ENCODE data around the gene ATE1. TPM values are rescaled to one million over a fixed set of nuclear protein-coding genes. Genes with fewer than 3 reads are reported as not detected.

Gene ATE1
- total and polyA plus RNA-seq, 10 of the 15 experiments (the other 5 are each of a cell fraction or from before 2014, with no cell fraction given) = 4.3 to 22.7 (median 15.9) TPM

GRCh38 chr10:121797490-121797889, 130.3 kb downstream of the ATE1 start (continued):
- TF ChIP-seq RFX5 (IDR thresholded peaks at IDR 0.05; ENCODE audit: low read depth, low read length) = no peak
- TF ChIP-seq BACH1 (IDR thresholded peaks at IDR 0.05; ENCODE audit: borderline replicate concordance) = no peak
- no peak for TF ChIP-seq POLR2AphosphoS5 (IDR thresholded peaks at IDR 0.05; ENCODE audit: low read length)

- H2AFZ ChIP-seq (ENCODE audit: control insufficient read depth, low read depth, low read length) = no peak overlapping the region
- ChIA-PET RAD21 (ENCODE audit: unreplicated experiment) (no interaction called here), POLR2A (no interaction called here), SMC1A (ENCODE audit: uncharacterized antibody, unreplicated experiment) (no interaction called here), CTCF (no interaction called here)
- DNase-seq (ENCODE audit: low read depth, low spot score) = no peak
- WGBS (ENCODE audit: insufficient coverage, insufficient replicate concordance, low lambda C conversion rate, missing lambda C conversion rate) = 95% methylated on average over 3 of the region's 3 CpGs
- in situ Hi-C loops (cut with MboI) (no loop called here), intact Hi-C loops (cut with micrococcal nuclease; ENCODE audit: unreplicated experiment) (no loop called here)
- H4K20me1 ChIP-seq (ENCODE audit: control insufficient read depth, insufficient read depth) = no peaks in the 10 kb centered on the region
- ATAC-seq = peak; percentile 55
- H3K27ac ChIP-seq (ENCODE audit: control insufficient read depth, insufficient read depth) = no peak overlapping the region
- H3K79me2 ChIP-seq (ENCODE audit: control insufficient read depth, insufficient read depth, low read length) = no peaks in the 10 kb centered on the region
- no TSS peak for BruUV-seq (replicated peaks)
- no peak overlapping the region for H3K9ac ChIP-seq (ENCODE audit: control insufficient read depth, insufficient read depth, low read length)
- FAIRE-seq = no peak
- H3K9me3 ChIP-seq (replicated peaks; ENCODE audit: control insufficient read depth, insufficient read depth, low read length) = no peaks in the 10 kb centered on the region
- H3K4me2 ChIP-seq (ENCODE audit: control insufficient read depth, insufficient read depth) = no peak overlapping the region
- no peaks in the 10 kb centered on the region for H3K27me3 ChIP-seq (replicated peaks in 1 of 2; ENCODE audit: control insufficient read depth in 2 of 2, insufficient read depth in 2 of 2, low read length in 1 of 2)
- H3K36me3 ChIP-seq (ENCODE audit: control insufficient read depth in 2 of 2, insufficient read depth in 2 of 2, low read length in 1 of 2) = no peaks in the 10 kb centered on the region
- H3K4me3 ChIP-seq = no peak overlapping the region
- H3K4me1 ChIP-seq (ENCODE audit: control insufficient read depth, insufficient read depth, low read length) = no peaks in the 10 kb centered on the region
- TF ChIP-seq CTCF (IDR thresholded peaks at IDR 0.05 in 2 of 3, conservative IDR thresholded peaks at IDR 0.05 in 1 of 3; ENCODE audit: control insufficient read depth in 2 of 3, extremely low read depth in 1 of 3, insufficient read depth in 1 of 3, low read depth in 3 of 3, low read length in 3 of 3) = no peak
- TF ChIP-seq ZBTB4 (CRISPR knock-in tag; IDR thresholded peaks at IDR 0.05) = no peak
- TF ChIP-seq, protein P1, sequence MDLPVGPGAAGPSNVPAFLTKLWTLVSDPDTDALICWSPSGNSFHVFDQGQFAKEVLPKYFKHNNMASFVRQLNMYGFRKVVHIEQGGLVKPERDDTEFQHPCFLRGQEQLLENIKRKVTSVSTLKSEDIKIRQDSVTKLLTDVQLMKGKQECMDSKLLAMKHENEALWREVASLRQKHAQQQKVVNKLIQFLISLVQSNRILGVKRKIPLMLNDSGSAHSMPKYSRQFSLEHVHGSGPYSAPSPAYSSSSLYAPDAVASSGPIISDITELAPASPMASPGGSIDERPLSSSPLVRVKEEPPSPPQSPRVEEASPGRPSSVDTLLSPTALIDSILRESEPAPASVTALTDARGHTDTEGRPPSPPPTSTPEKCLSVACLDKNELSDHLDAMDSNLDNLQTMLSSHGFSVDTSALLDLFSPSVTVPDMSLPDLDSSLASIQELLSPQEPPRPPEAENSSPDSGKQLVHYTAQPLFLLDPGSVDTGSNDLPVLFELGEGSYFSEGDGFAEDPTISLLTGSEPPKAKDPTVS (IDR thresholded peaks at IDR 0.05; ENCODE audit: low read depth, low read length) = no peak
- TF ChIP-seq SREBF2 (IDR thresholded peaks at IDR 0.05; ENCODE audit: low read length) = no peak
- TF ChIP-seq ATF7 (IDR thresholded peaks at IDR 0.05; ENCODE audit: low read depth) = no peak
- no peak for TF ChIP-seq RCOR1 (conservative IDR thresholded peaks at IDR 0.05; ENCODE audit: low read depth, low read length)
- TF ChIP-seq, protein P2, sequence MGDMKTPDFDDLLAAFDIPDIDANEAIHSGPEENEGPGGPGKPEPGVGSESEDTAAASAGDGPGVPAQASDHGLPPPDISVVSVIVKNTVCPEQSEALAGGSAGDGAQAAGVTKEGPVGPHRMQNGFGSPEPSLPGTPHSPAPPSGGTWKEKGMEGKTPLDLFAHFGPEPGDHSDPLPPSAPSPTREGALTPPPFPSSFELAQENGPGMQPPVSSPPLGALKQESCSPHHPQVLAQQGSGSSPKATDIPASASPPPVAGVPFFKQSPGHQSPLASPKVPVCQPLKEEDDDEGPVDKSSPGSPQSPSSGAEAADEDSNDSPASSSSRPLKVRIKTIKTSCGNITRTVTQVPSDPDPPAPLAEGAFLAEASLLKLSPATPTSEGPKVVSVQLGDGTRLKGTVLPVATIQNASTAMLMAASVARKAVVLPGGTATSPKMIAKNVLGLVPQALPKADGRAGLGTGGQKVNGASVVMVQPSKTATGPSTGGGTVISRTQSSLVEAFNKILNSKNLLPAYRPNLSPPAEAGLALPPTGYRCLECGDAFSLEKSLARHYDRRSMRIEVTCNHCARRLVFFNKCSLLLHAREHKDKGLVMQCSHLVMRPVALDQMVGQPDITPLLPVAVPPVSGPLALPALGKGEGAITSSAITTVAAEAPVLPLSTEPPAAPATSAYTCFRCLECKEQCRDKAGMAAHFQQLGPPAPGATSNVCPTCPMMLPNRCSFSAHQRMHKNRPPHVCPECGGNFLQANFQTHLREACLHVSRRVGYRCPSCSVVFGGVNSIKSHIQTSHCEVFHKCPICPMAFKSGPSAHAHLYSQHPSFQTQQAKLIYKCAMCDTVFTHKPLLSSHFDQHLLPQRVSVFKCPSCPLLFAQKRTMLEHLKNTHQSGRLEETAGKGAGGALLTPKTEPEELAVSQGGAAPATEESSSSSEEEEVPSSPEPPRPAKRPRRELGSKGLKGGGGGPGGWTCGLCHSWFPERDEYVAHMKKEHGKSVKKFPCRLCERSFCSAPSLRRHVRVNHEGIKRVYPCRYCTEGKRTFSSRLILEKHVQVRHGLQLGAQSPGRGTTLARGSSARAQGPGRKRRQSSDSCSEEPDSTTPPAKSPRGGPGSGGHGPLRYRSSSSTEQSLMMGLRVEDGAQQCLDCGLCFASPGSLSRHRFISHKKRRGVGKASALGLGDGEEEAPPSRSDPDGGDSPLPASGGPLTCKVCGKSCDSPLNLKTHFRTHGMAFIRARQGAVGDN (IDR thresholded peaks at IDR 0.05) = no peak
- TF ChIP-seq EP300 (IDR thresholded peaks at IDR 0.05; ENCODE audit: borderline replicate concordance in 1 of 2, control insufficient read depth in 1 of 2, low read depth in 2 of 2, low read length in 2 of 2) = no peak
- TF ChIP-seq ZNF384 (IDR thresholded peaks at IDR 0.05; ENCODE audit: borderline replicate concordance, low read depth, low read length) = no peak
These were observed 131.5 kb downstream of the ATE1 start for GRCh38 chr10:121796342-121796741.

All from GM12878 (cell line).